Activated CD4-positive, alpha-beta T cell treated with anti-CD3 and anti-CD28 coated beads for 36 hours (primary cell): Measurements from ENCODE around the gene OXCT1. TPM values are rescaled to one million over a fixed set of nuclear protein-coding genes. Genes with fewer than 3 reads are reported as not detected.

Experiments
- ATAC-seq: fragments of 200-7000 bp; cut with Tn5 transposase; one replicate; pipeline ENCODE4 v1.10.0; 2021; ENCODE audit warnings: mild to moderate bottlenecking, moderate library complexity
- CTCF ChIA-PET: fragments of 350-600 bp; sonication (Branson Sonifier 250); formaldehyde crosslinking; loops from one replicate; lab custom pipeline; 2021; ENCODE audit warnings: antibody characterized with exemption; lab: Charles Lee
- POLR2A ChIA-PET: fragments of 350-600 bp; sonication (Branson Sonifier 250); formaldehyde crosslinking; loops from one replicate; lab custom pipeline; 2021; ENCODE audit warnings: antibody characterized with exemption, inconsistent platforms; lab: Charles Lee
- DNase-seq: peaks from one replicate; pipeline ENCODE4 v3.0.0-alpha.2; 2020
- H3K27ac Mint-ChIP-seq: one replicate; pipeline ENCODE4 v1.8.0; 2021; ENCODE audit warnings: mixed read lengths
- H3K27me3 Mint-ChIP-seq: one replicate; pipeline ENCODE4 v1.8.0; 2021; ENCODE audit warnings: mixed read lengths
- H3K36me3 Mint-ChIP-seq: one replicate; pipeline ENCODE4 v1.8.0; 2021; ENCODE audit warnings: low read depth, mixed read lengths
- H3K4me1 Mint-ChIP-seq: one replicate; pipeline ENCODE4 v1.8.0; 2021; ENCODE audit warnings: mixed read lengths
- H3K4me3 Mint-ChIP-seq: one replicate; pipeline ENCODE4 v1.8.0; 2021; ENCODE audit warnings: mild to moderate bottlenecking, moderate library complexity, mixed read lengths
- H3K9me3 Mint-ChIP-seq: one replicate; pipeline ENCODE4 v1.8.0; 2021; ENCODE audit warnings: low read depth, mixed read lengths
- intact Hi-C, 2 experiments: fragments of 100-400 bp; cut with DNase I in 1 of 2; cut with micrococcal nuclease in 1 of 2; formaldehyde crosslinking; loops; one replicate each; pipeline versions ENCODE4 v1.14.2 to v1.15.1; 2022 to 2024; cut with DNase I, micrococcal nuclease
- total RNA-seq, 2 experiments: library from RNA; stranded (reverse); gene quantifications; one replicate each; pipeline ENCODE4 v1.2.3, GENCODE V29; 2021

The OXCT1 gene
- total RNA-seq, result 10 to 100 TPM; 70.3 to 91.4 TPM

DNA sequence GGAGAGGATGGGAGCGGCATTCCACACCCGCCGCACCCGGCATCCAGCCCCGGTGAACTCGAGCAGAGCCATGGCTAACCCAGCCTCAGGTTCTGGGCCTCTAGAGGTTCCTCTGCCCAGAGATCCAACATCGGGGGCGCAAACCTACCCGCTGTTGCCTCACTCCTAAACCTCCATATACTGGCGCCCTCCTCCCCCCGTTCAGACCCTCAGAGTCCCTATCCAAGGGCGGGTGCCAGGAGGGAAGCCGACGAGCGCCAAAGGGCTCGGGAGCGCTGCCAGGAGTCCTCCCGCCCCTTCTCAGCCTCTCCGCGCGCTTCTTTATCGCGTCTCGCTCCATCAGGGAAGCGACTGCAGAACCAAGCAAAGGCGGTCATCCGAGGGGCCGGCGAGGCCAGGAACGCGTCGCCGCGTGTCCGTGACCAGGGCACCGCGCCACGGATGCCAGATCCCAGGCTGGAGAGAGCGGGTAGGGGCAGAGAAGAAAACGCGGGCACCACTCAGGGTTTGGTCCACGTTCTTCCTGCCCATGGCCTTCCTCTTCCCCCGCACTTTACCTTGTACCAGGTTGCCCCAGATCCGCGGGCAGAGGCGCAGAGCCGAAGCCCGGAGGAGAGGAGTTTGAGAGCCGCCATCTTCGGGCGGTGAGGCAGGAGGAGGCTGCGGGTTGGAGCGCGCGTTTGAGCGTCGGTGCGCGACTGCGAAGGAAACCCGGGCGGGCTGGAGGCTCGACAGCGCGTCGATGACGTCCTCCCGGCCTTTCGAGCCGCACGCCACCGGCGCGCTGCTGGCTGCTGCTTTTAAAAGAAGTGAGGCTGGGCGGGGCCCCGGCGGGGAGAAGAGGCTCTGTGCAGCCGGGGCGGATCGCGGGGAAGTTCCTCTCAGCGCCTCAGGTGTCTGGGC lies at the start of gene OXCT1:
TSS of gene OXCT1 (minus strand) at position 702 of the 903 bp plus-strand sequence. CDS start at position 635, 67 bp downstream.
- H3K27me3 Mint-ChIP-seq, result no peaks in the 10 kb centered on the region
- H3K9me3 Mint-ChIP-seq, result no peaks in the 10 kb centered on the region
- peak within 1 kb of the TSS; percentile 91 for H3K4me3 Mint-ChIP-seq
- ATAC-seq (peak; percentile 92), DNase-seq (peak; percentile 96)
- H3K36me3 Mint-ChIP-seq, result peaks cover 17% of the 10 kb centered on the region
- POLR2A ChIA-PET, result interaction anchor here (1.3 to 3.3 kb wide), 2 partner anchors 34 kb away, joined by 9 to 15 read pairs; partner anchors contain the start of gene RIMOC1
- H3K27ac Mint-ChIP-seq, result peak within 1 kb of the TSS; percentile 94
- H3K4me1 Mint-ChIP-seq, result peaks cover 54% of the 10 kb centered on the region
- intact Hi-C loops, result loop anchor here (1.0 to 10.0 kb wide), 6 partner anchors 11 to 1325 kb away; partner anchors contain the start of genes FBXO4 (in 2 of the 2), RIMOC1 (in 2 of the 2), NIM1K (in 1 of the 2) and RPL37 (in 1 of the 2)
- CTCF ChIA-PET, result interaction anchor here (0.5 to 1.9 kb wide), 3 partner anchors 51 to 898 kb away, joined by 3 to 4 read pairs (median 3); no protein-coding TSS in a partner anchor

DNA sequence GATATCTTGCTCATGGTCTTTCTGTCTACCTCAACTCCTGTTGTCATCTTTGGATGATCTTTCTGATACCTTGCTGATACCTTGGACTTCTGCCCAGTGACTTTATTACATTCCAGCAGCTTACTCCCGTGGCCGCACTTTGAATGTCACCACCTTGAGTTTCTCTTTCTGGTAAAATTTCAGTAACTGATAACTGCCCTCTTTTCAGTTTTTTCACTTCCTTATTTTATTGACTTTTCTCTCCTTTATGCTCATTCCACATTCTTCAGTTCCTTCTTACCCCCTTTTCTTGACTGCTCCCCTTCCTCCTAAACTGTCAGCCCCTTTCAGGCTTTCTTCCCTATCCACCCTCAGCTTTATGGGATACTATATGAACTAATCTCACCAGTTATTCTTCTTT lies 47.9 kb upstream of the OXCT1 start:
- intact Hi-C loops, result no loop called here
- H3K27ac Mint-ChIP-seq, result peak overlapping the region; percentile 34

DNA sequence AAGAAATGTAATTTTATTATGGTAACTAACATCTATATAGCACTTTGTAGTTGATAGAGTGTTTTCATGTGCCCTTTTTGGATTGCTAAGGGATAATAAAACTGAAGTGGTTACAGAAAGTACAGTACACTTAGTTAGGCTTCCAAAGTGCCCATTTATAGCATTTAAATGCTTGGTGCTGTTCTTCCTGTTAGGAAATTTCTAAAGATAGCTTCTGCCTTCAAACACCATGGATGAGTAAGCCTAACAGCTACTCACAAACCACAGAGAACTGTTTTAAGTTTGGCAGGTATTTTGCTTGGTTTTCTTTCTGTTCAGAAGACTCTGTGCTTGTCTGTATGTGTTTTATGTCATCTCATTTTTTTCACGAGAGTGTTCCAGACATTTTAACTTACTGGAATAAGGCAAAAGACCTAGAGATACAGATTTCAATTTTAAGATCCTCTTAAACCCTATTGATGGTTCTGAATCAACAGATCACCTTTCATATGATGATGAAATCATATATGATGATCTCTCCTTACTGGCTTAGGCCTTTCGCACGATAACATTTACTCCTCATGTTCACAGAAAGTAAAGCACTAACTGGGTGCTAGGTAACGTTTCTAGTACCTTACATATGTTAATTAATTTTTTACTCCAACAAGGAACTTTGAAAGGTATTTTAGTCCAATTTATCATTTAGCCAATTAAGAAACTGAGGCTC lies 38.3 kb upstream of the OXCT1 start:
- H3K4me1 Mint-ChIP-seq, result peaks cover 46% of the 10 kb centered on the region
- intact Hi-C loops, result loop anchor here in 1 of 2 experiments (10.0 kb wide), 2 partner anchors 1126 to 1216 kb away; partner anchors contain the start of gene ZNF131
- no peaks in the 10 kb centered on the region for H3K27me3 Mint-ChIP-seq
- POLR2A ChIA-PET, result no interaction called here
- CTCF ChIA-PET, result interaction anchor here (1.0 to 1.5 kb wide), 3 partner anchors 18 to 98 kb away, joined by 3 read pairs; no protein-coding TSS in a partner anchor
- ATAC-seq (no peak), DNase-seq (no peak)
- no peak overlapping the region for H3K4me3 Mint-ChIP-seq
- peaks cover 45% of the 10 kb centered on the region for H3K36me3 Mint-ChIP-seq
- H3K9me3 Mint-ChIP-seq, result no peaks in the 10 kb centered on the region
- H3K27ac Mint-ChIP-seq, result peak overlapping the region; percentile 67

More for the DNA sequence above, 47.9 kb upstream of the OXCT1 start:
- Mint-ChIP-seq H3K36me3 (peaks cover 46% of the 10 kb centered on the region), H3K4me1 (peaks cover 12% of the 10 kb centered on the region), H3K9me3 (no peaks in the 10 kb centered on the region), H3K27me3 (no peaks in the 10 kb centered on the region), H3K4me3 (no peak overlapping the region)
- ChIA-PET POLR2A (no interaction called here), CTCF (interaction anchor here (1.5 to 1.6 kb wide), 2 partner anchors 8 to 62 kb away, joined by 3 read pairs; no protein-coding TSS in a partner anchor)
- DNase-seq, result no peak
- no peak for ATAC-seq

DNA sequence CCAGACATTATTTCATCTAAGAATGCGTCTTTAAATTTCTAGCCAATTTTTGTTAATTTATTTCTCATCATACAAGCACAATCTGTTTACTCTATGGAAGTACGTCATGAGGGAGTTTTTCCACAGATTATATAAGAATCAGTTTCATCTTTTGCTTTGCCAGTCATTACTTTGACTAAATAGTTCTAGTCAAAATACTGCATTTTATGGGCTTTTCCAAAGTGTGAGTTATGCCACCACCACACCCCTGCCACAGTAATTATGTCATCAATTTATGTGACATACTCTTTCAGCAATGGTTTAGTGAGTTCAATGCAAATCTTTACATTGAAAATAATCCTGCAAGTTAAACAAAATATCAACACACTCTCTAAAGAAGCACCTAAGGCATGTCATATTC lies 35.9 kb upstream of the OXCT1 start:
- POLR2A ChIA-PET, result no interaction called here
- CTCF ChIA-PET, result no interaction called here

DNA sequence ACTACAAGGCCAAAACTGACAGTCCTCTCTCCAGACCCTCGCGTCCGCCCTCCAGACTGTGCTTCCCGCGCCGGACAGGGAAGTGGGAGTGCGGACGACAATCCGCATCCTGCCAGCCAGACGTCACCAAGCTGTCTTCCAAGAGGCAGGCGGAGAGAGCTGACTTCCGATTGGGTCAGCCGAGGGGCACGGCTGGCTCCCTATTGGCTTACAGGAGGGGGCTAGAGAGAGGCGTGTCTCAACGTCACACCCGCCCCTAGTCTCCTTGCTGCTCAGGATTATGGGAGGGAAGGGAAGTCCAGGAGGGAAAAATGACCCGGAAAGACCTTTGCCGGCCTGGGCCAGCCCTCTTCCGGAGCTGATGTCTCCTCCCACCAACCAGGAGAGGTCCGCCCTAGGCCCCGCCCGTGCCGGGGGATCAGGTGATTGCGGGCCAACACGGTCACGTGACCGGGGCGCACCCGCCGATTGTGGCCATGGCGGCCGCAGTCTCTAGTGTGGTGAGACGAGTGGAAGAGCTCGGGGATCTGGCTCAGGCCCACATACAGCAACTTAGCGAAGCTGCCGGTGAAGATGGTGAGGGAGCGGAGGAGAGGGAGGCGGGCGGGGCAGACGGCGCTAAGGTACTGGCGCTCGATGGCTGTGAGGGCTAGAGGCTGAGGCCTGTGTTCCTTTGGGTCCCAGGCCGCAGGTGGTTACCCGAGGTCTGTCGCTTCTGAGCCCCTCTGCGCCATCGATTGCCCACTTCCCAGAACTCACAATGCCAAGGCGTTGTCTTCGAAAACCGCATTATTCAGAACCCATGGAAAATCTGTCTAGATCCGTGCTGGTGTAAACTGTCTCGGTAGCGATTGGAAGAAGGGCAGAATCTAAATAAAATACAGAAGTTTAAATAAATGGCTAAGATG lies 33.9 kb upstream of the OXCT1 start, which contains the start of gene RIMOC1:
TSS of gene RIMOC1 (plus strand) at position 453 of the 908 bp plus-strand sequence. CDS start at position 477, 24 bp downstream.
- H3K27ac Mint-ChIP-seq, result peak within 1 kb of the TSS; percentile 98
- DNase-seq (peak; percentile 98), ATAC-seq (peak; percentile 97)
- no peaks in the 10 kb centered on the region for H3K9me3 Mint-ChIP-seq
- intact Hi-C loops, result loop anchor here (1.0 to 10.0 kb wide), 11 partner anchors 21 to 1653 kb away; partner anchors contain the start of genes FBXO4 (in 2 of the 2), OXCT1 (in 2 of the 2), RPL37 (in 2 of the 2) and PAIP1 (in 1 of the 2)
- ChIA-PET CTCF (interaction anchor here (0.5 to 2.2 kb wide), 11 partner anchors 9 to 1088 kb away, joined by 3 to 11 read pairs (median 4); partner anchors contain the start of gene FBXO4), POLR2A (interaction anchor here (0.5 to 1.6 kb wide), 9 partner anchors 17 to 1328 kb away, joined by 3 to 22 read pairs (median 4); partner anchors contain the start of genes FBXO4 and OXCT1)
- H3K4me3 Mint-ChIP-seq, result peak within 1 kb of the TSS; percentile 91
- H3K4me1 Mint-ChIP-seq, result peaks cover 47% of the 10 kb centered on the region
- no peaks in the 10 kb centered on the region for H3K27me3 Mint-ChIP-seq
- peaks cover 19% of the 10 kb centered on the region for H3K36me3 Mint-ChIP-seq

More for the DNA sequence above, 35.9 kb upstream of the OXCT1 start:
- Mint-ChIP-seq H3K27me3 (no peaks in the 10 kb centered on the region), H3K36me3 (peaks cover 31% of the 10 kb centered on the region), H3K9me3 (no peaks in the 10 kb centered on the region), H3K27ac (no peak overlapping the region), H3K4me3 (no peak overlapping the region), H3K4me1 (peaks cover 47% of the 10 kb centered on the region)
- ATAC-seq (no peak), DNase-seq (no peak)
- intact Hi-C loops, result loop anchor here in 1 of 2 experiments (10.0 kb wide), 2 partner anchors 1129 to 1219 kb away; partner anchors contain the start of gene ZNF131

DNA sequence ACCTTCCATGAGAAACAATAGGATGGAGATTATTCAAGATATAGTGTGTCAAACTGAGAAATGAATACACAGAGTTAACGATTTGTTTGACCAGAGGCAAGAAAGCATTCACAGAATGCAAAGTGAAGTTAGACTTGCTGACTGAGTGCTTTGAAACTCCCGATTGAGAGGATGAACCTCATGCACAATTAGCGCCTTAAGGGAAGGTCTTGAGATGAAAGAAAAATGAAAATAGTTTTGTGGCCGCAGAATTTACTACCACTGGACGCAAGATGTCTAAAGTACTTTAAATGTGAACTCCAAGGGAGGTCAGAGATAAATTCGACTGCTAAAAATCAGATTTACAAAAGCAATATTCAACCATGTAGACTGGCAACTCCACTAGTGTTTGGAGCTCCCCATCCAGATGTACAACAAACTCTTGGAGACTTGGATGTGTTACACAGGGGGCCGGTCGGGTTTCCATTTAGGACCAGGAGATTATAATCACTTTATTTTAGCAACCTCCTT lies 33.2 kb upstream of the OXCT1 start:
- POLR2A ChIA-PET, result interaction anchor here (0.5 to 1.6 kb wide), 6 partner anchors 18 to 35 kb away, joined by 3 to 22 read pairs (median 10); partner anchors contain the start of genes FBXO4 and OXCT1
- Mint-ChIP-seq H3K27ac (peak overlapping the region; percentile 98), H3K36me3 (peaks cover 19% of the 10 kb centered on the region), H3K27me3 (peaks cover under 1% of the 10 kb centered on the region), H3K4me1 (peaks cover 41% of the 10 kb centered on the region), H3K4me3 (peak overlapping the region; percentile 91), H3K9me3 (no peaks in the 10 kb centered on the region)
- ATAC-seq (no peak), DNase-seq (no peak)
- intact Hi-C loops, result loop anchor here in 1 of 2 experiments (5.0 to 10.0 kb wide), 4 partner anchors 156 to 1414 kb away; partner anchors contain the start of gene ZNF131
- CTCF ChIA-PET, result interaction anchor here (0.5 to 2.2 kb wide), 8 partner anchors 10 to 1089 kb away, joined by 3 to 11 read pairs (median 4); partner anchors contain the start of gene FBXO4

DNA sequence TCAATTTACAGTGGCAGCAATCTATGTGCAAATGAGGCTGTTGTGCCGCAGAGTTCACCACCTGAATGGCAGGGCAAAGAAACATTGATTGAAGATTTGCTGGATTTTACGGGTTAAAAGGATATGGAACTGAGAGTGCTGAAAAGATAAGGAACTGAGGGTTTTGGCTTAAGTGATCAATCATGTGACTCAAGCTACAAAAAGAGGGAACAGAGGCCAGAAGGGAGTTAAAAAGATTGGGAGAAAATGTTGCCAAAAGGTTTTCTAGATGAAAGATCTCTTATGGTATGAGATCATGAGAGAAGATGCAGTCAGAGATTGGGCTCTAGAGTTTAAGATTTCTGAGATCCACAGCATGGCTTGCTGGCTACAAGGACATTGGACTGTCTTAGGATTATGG lies 26.0 kb upstream of the OXCT1 start:
- H3K27me3 Mint-ChIP-seq, result peaks cover 25% of the 10 kb centered on the region
- H3K4me3 Mint-ChIP-seq, result no peak overlapping the region
- peaks cover 9% of the 10 kb centered on the region for H3K4me1 Mint-ChIP-seq
- H3K36me3 Mint-ChIP-seq, result no peaks in the 10 kb centered on the region
- no peak for ATAC-seq
- no peak for DNase-seq
- ChIA-PET POLR2A (no interaction called here), CTCF (interaction anchor here (1.7 kb wide), 1 partner anchor 21 kb away, joined by 3 read pairs; no protein-coding TSS in a partner anchor)
- intact Hi-C loops, result no loop called here
- H3K27ac Mint-ChIP-seq, result no peak overlapping the region
- no peaks in the 10 kb centered on the region for H3K9me3 Mint-ChIP-seq

DNA sequence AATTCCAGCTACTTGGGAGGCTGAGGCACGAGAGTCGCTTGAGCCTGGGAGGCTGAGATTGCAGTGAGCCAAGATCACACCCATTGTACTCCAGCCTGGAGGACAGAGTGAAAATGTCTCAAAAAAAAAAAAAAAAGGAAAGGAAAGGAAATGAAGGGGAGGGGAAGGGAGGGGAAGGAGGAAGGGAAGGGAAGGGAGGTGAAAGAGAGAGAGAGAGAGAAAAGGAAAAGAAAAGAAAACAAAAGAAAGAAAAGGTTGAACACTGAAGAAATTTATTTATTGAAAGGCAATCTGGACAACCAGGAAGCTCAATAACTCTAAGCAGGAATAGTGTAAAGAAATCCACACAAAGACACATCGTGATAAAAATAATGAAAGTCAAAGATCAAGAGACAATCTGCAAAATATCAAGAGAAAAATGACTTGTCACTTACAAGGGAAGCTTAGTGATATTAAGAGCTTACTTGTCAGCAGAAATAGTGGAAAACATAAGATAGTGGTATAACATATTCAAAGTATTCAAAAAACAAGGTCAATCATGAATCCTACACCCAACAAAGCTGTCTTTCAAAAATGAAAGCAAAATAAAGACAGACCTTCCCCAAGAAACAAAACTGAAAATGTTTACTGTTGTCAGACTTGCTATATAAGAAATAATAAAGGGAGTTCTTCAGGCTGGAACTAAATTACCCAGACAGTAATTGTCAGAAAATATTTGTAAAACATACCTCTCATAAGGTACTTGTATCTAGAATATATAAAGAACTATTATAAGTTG lies 23.0 kb upstream of the OXCT1 start:
- Mint-ChIP-seq H3K36me3 (no peaks in the 10 kb centered on the region), H3K9me3 (no peaks in the 10 kb centered on the region), H3K4me3 (no peak overlapping the region), H3K27me3 (peaks cover 23% of the 10 kb centered on the region), H3K27ac (no peak overlapping the region), H3K4me1 (peaks cover 13% of the 10 kb centered on the region)
- ChIA-PET CTCF (interaction anchor here (0.9 to 1.2 kb wide), 3 partner anchors 9 to 37 kb away, joined by 3 to 5 read pairs (median 3); no protein-coding TSS in a partner anchor), POLR2A (no interaction called here)
- DNase-seq (no peak), ATAC-seq (no peak)
- intact Hi-C loops, result no loop called here

DNA sequence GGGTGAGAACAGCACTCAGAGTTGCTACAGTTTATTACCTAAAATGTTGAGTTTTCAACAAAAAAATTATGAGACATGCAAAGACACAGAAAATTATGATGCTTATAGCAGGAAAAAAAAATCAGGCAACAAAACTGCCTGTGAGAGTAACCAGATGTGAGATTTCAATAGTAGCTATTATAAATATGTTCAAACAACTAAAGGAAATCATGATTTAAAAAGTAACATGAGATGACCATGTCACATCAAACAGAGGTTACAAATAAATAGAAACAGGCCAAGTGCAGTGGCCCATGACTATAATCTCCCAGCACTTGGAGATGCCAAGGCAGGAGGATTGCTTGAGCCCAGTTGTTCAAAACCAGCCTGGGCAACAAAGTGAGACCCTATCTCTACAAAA lies 21.8 kb upstream of the OXCT1 start:
- Mint-ChIP-seq H3K36me3 (no peaks in the 10 kb centered on the region), H3K4me3 (no peak overlapping the region), H3K27ac (no peak overlapping the region), H3K9me3 (no peaks in the 10 kb centered on the region), H3K27me3 (peaks cover 27% of the 10 kb centered on the region), H3K4me1 (peaks cover 13% of the 10 kb centered on the region)
- POLR2A ChIA-PET, result no interaction called here
- CTCF ChIA-PET, result interaction anchor here (0.6 kb wide), 1 partner anchor 48 kb away, joined by 3 read pairs; no protein-coding TSS in a partner anchor
- DNase-seq (no peak), ATAC-seq (no peak)
- intact Hi-C loops, result no loop called here
